ENCODE data around the gene APBA1.

- TF ChIP-seq EZH2phosphoT487 (IDR thresholded peaks at IDR 0.05; ENCODE audit: borderline replicate concordance, low read length) (no peak), CTCF (IDR thresholded peaks at IDR 0.05; ENCODE audit: low read depth, low read length, poor library complexity, severe bottlenecking) (no peak)
These were observed 291.9 kb downstream of the APBA1 start for GRCh38 chr9:69380301-69380700.
